Loucy (cell line): ENCODE results near the gene PBRM1.

ENCODE experiments used
- EZH2phosphoT487 ChIP-seq: fragments of 200-600 bp; IDR thresholded peaks from 2 replicates; pipeline ENCODE4 v1.6.1; 2018; ENCODE audit warnings: antibody characterized with exemption, mild to moderate bottlenecking, moderate library complexity, borderline replicate concordance
- TF ChIP-seq, protein P1 (sequence below): fragments of 200-600 bp; sonication (generic); conservative IDR thresholded peaks from 2 replicates; pipeline ENCODE4 v1.5.1; 2014; ENCODE audit warnings: mild to moderate bottlenecking, antibody characterized with exemption, low read length

DNA sequence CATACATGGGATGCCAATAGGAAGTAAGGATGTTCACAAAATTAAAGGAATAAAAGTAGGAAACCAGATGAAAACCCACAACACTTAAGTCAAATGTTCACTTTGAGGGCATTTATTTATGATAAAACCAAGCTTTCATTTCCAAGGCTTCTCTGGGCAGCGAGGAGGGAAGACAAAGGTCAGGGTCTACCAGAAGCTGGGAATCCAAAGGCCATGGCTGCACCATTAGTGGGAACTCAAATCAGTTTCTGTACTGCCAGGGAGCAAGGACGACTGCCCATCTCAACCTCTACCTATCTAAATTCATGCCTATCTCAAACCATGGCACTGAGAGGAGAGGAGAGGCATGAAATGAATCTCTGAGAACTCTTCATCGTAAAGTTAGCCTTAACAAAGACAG is 22.6 kb downstream of the PBRM1 start:
- TF ChIP-seq, protein P1, sequence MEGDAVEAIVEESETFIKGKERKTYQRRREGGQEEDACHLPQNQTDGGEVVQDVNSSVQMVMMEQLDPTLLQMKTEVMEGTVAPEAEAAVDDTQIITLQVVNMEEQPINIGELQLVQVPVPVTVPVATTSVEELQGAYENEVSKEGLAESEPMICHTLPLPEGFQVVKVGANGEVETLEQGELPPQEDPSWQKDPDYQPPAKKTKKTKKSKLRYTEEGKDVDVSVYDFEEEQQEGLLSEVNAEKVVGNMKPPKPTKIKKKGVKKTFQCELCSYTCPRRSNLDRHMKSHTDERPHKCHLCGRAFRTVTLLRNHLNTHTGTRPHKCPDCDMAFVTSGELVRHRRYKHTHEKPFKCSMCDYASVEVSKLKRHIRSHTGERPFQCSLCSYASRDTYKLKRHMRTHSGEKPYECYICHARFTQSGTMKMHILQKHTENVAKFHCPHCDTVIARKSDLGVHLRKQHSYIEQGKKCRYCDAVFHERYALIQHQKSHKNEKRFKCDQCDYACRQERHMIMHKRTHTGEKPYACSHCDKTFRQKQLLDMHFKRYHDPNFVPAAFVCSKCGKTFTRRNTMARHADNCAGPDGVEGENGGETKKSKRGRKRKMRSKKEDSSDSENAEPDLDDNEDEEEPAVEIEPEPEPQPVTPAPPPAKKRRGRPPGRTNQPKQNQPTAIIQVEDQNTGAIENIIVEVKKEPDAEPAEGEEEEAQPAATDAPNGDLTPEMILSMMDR, result no peak
- no peak for TF ChIP-seq EZH2phosphoT487
